ENCODE results near the gene HRAS. TPM values are rescaled to one million over a fixed set of nuclear protein-coding genes. Genes with fewer than 3 reads are reported as not detected.

HRAS gene
- total and polyA plus RNA-seq, 2 of the 8 experiments (the other 6 are each of a cell fraction or from before 2014, with no cell fraction given) = 44.3 to 54.7 TPM

DNA sequence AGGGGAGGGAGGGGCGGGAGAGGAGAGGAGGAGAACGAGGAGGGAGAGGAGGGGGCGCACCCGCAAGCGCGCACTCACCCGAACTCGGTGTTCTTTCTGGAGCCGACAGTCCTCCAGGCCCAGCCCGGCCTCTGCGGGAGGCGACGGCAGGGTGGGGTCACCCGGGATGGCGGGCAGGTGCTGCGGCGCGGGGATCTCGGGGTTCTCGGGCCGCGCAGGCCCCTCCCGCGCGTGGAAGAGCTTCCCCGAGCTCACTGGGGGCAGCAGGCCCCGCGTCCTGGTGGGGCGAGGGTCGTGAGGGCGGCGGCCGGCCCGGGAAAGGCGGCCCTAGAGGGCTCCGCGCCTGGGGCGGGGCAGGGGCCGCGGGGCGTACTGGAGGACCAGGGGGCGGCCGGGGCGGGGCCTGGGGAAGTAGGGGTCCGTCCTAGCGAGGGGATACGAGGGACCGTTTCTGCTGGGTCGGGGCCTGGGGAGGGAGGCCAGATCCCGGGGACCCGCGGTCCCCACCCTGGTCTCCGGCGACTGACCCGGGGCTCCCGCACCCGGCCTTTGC is 19.9 kb upstream of the HRAS start (continued):
- TF ChIP-seq, protein P1, sequence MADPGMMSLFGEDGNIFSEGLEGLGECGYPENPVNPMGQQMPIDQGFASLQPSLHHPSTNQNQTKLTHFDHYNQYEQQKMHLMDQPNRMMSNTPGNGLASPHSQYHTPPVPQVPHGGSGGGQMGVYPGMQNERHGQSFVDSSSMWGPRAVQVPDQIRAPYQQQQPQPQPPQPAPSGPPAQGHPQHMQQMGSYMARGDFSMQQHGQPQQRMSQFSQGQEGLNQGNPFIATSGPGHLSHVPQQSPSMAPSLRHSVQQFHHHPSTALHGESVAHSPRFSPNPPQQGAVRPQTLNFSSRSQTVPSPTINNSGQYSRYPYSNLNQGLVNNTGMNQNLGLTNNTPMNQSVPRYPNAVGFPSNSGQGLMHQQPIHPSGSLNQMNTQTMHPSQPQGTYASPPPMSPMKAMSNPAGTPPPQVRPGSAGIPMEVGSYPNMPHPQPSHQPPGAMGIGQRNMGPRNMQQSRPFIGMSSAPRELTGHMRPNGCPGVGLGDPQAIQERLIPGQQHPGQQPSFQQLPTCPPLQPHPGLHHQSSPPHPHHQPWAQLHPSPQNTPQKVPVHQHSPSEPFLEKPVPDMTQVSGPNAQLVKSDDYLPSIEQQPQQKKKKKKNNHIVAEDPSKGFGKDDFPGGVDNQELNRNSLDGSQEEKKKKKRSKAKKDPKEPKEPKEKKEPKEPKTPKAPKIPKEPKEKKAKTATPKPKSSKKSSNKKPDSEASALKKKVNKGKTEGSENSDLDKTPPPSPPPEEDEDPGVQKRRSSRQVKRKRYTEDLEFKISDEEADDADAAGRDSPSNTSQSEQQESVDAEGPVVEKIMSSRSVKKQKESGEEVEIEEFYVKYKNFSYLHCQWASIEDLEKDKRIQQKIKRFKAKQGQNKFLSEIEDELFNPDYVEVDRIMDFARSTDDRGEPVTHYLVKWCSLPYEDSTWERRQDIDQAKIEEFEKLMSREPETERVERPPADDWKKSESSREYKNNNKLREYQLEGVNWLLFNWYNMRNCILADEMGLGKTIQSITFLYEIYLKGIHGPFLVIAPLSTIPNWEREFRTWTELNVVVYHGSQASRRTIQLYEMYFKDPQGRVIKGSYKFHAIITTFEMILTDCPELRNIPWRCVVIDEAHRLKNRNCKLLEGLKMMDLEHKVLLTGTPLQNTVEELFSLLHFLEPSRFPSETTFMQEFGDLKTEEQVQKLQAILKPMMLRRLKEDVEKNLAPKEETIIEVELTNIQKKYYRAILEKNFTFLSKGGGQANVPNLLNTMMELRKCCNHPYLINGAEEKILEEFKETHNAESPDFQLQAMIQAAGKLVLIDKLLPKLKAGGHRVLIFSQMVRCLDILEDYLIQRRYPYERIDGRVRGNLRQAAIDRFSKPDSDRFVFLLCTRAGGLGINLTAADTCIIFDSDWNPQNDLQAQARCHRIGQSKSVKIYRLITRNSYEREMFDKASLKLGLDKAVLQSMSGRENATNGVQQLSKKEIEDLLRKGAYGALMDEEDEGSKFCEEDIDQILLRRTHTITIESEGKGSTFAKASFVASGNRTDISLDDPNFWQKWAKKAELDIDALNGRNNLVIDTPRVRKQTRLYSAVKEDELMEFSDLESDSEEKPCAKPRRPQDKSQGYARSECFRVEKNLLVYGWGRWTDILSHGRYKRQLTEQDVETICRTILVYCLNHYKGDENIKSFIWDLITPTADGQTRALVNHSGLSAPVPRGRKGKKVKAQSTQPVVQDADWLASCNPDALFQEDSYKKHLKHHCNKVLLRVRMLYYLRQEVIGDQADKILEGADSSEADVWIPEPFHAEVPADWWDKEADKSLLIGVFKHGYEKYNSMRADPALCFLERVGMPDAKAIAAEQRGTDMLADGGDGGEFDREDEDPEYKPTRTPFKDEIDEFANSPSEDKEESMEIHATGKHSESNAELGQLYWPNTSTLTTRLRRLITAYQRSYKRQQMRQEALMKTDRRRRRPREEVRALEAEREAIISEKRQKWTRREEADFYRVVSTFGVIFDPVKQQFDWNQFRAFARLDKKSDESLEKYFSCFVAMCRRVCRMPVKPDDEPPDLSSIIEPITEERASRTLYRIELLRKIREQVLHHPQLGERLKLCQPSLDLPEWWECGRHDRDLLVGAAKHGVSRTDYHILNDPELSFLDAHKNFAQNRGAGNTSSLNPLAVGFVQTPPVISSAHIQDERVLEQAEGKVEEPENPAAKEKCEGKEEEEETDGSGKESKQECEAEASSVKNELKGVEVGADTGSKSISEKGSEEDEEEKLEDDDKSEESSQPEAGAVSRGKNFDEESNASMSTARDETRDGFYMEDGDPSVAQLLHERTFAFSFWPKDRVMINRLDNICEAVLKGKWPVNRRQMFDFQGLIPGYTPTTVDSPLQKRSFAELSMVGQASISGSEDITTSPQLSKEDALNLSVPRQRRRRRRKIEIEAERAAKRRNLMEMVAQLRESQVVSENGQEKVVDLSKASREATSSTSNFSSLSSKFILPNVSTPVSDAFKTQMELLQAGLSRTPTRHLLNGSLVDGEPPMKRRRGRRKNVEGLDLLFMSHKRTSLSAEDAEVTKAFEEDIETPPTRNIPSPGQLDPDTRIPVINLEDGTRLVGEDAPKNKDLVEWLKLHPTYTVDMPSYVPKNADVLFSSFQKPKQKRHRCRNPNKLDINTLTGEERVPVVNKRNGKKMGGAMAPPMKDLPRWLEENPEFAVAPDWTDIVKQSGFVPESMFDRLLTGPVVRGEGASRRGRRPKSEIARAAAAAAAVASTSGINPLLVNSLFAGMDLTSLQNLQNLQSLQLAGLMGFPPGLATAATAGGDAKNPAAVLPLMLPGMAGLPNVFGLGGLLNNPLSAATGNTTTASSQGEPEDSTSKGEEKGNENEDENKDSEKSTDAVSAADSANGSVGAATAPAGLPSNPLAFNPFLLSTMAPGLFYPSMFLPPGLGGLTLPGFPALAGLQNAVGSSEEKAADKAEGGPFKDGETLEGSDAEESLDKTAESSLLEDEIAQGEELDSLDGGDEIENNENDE (IDR thresholded peaks at IDR 0.05; ENCODE audit: insufficient replicate concordance, low read length) = no peak
- TF ChIP-seq KDM4A (IDR thresholded peaks at IDR 0.05; ENCODE audit: low read depth, low read length, severe bottlenecking) (peak; percentile 61), CBX5 (IDR thresholded peaks at IDR 0.05; ENCODE audit: low read depth, low read length) (no peak), BACH1 (IDR thresholded peaks at IDR 0.05; ENCODE audit: low read length) (0 out of 2 replicates have a peak, but pooled peaks have one; percentile 8), GABPA (IDR thresholded peaks at IDR 0.05; ENCODE audit: borderline replicate concordance, insufficient read depth, low read length) (no peak), SIN3A (conservative IDR thresholded peaks at IDR 0.05 in 1 of 2, IDR thresholded peaks at IDR 0.05 in 1 of 2; ENCODE audit: low read depth in 1 of 2, low read length in 2 of 2) (no peak), SUZ12 (IDR thresholded peaks at IDR 0.05; ENCODE audit: low read length) (no peak), BCL11A (IDR thresholded peaks at IDR 0.05; ENCODE audit: low read depth in 2 of 2, low read length in 2 of 2) (no peak), SIRT6 (IDR thresholded peaks at IDR 0.05; ENCODE audit: low read length) (no peak), EGR1 (IDR thresholded peaks at IDR 0.05; ENCODE audit: borderline replicate concordance, low read depth, low read length) (no peak), PHF8 (conservative IDR thresholded peaks at IDR 0.05; ENCODE audit: low read depth, low read length) (peak; percentile 32; the same call in 1 of the 2 replicates)

Measured in H1 (cell line).